Activated naive CD8-positive, alpha-beta T cell treated with anti-CD3 and anti-CD28 coated beads, Interleukin-2, amount 50 U/mL, for 24 hours (primary cell): ENCODE results near the gene ASS1.

ENCODE experiments used
- ATAC-seq: fragments of 150-1000 bp; cut with Tn5 transposase; one replicate; pipeline ENCODE4 v1.10.0; 2021
- DNase-seq: peaks from one replicate; pipeline ENCODE4 v3.0.0; 2021
- H3K27ac Mint-ChIP-seq: one replicate; pipeline ENCODE4 v1.8.0; 2021; ENCODE audit warnings: mild to moderate bottlenecking, mixed read lengths
- H3K27me3 Mint-ChIP-seq: one replicate; pipeline ENCODE4 v1.8.0; 2021; ENCODE audit warnings: mixed read lengths
- H3K36me3 Mint-ChIP-seq: one replicate; pipeline ENCODE4 v1.8.0; 2021; ENCODE audit warnings: low read depth, mixed read lengths
- H3K4me1 Mint-ChIP-seq: one replicate; pipeline ENCODE4 v1.8.0; 2021; ENCODE audit warnings: mixed read lengths
- H3K4me3 Mint-ChIP-seq: one replicate; pipeline ENCODE4 v1.8.0; 2021; ENCODE audit warnings: mild to moderate bottlenecking, moderate library complexity, mixed read lengths
- H3K9me3 Mint-ChIP-seq: one replicate; pipeline ENCODE4 v1.8.0; 2021; ENCODE audit warnings: mixed read lengths

ASS1 gene

DNA sequence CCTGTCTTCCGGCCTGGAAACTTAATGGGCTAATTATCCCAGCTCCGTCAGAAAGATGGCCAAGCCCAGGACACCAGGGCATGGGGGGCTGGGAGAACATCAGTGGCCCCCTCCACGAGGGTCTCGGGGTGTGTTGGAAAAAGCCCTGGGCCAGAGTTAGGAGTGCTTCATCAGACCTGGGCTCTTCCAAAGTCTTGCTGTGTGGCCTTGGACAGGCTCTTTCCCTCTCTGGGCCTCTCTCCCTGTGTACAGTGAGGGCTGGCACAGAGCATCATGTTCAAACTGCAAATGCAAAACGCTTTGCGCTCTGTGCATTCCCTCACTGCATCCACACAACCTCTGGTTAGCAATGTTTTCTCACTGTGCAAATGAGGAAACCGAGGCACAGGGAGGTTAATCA lies 48.3 kb downstream of the ASS1 start:
- H3K4me1 Mint-ChIP-seq, result no peaks in the 10 kb centered on the region
- no peak for DNase-seq
- no peaks in the 10 kb centered on the region for H3K36me3 Mint-ChIP-seq
- peaks cover 5% of the 10 kb centered on the region for H3K27me3 Mint-ChIP-seq
- no peak overlapping the region for H3K4me3 Mint-ChIP-seq
- H3K27ac Mint-ChIP-seq, result no peak overlapping the region
- no peak for ATAC-seq
- H3K9me3 Mint-ChIP-seq, result peaks cover 4% of the 10 kb centered on the region

DNA sequence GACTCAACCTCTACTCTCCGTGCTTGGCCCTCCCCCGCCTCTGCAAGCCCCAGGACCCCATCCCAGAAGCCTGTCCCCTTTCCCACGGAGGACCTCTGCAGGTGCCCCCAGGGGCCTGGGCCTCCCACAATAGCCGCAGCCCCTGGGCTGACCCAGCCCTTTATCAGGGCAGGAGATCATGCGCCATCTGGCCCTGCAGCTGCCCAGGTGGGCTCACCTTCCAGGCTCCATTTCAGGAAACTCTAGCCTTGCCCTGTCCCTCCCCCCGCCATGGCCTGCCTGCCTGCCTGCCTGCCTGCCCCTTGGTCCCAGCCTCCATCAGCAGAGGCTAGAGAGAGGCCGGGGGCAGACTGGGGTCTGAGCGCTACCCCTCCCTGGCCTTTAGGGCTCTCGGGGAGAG lies 48.7 kb downstream of the ASS1 start:
- no peak overlapping the region for H3K27ac Mint-ChIP-seq
- ATAC-seq (no peak), DNase-seq (no peak)
- peaks cover 5% of the 10 kb centered on the region for H3K27me3 Mint-ChIP-seq
- H3K4me1 Mint-ChIP-seq, result no peaks in the 10 kb centered on the region
- H3K36me3 Mint-ChIP-seq, result no peaks in the 10 kb centered on the region
- peaks cover 4% of the 10 kb centered on the region for H3K9me3 Mint-ChIP-seq
- H3K4me3 Mint-ChIP-seq, result no peak overlapping the region

DNA sequence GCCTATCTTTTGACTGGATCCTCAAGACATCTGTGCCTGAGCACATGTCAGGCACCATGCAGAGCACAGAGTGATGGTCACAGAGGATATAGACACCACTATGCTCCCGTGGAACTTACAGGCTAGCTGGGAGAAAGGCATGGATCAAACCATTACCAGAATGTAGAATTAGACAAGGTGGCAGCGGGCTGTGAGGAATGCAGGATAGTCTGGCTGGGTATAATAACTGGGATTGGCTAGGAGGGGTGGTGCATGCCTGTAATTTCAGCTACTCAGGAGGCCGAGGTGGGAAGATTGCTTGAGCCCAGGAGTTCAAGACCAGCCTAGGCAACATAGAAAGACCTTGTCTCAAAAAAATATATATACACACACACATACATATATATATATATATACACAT lies 50.3 kb downstream of the ASS1 start:
- Mint-ChIP-seq H3K4me1 (no peaks in the 10 kb centered on the region), H3K4me3 (no peak overlapping the region), H3K27me3 (peaks cover 5% of the 10 kb centered on the region), H3K36me3 (no peaks in the 10 kb centered on the region), H3K27ac (no peak overlapping the region), H3K9me3 (peaks cover 4% of the 10 kb centered on the region)
- DNase-seq, result no peak
- ATAC-seq, result no peak

DNA sequence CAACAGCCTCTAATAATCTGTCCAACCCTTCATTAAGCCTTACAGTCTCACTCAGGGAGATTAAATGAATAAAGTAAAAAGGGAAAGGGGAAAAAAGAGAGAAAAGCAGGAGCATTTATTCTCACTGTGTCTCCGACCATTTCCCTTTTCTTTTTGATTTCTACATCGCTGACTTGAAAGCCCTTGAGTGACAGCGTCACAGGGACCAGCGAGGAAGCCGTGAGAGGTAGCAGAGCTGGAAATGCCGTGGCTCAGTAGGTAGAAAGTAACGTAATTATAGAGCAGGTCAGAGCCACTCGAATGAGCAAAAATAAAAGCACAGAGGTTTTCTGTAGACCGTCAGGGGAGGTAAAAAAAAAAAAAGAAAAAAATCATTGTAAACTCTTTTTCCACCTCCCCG lies 52.4 kb downstream of the ASS1 start:
- Mint-ChIP-seq H3K4me1 (no peaks in the 10 kb centered on the region), H3K27ac (no peak overlapping the region), H3K4me3 (no peak overlapping the region), H3K9me3 (peaks cover 4% of the 10 kb centered on the region), H3K27me3 (peaks cover 5% of the 10 kb centered on the region), H3K36me3 (no peaks in the 10 kb centered on the region)
- ATAC-seq, result no peak
- DNase-seq, result no peak

DNA sequence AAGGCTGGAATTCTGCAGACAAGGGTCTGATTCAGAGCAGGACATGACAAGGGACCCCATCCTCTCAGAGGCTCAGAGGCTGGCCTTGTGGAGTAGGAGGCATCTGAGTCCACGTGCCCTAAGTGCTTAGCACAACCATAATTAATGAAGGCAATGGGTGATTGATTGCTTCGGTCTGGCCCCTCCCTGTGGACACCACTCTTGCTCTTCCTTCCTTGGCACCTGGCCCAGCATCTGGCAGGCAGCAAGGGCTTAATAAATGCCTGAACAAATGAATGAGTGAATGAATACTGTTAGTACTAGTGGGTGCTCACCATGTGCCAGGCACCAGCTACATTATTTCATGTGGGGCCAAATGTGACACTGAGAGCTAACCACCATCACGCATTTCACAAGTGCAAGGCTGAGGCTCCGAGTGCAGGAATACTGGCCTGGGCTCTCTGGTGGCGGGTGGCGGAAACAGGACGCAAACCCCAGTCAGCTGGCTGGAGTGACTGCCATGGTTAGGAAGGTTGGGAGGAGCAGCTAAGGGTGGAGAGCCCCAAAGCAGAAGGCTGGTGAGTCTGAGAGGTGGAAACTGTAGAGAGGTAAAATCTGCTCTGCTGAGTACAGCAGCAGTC lies 53.6 kb downstream of the ASS1 start:
- no peak overlapping the region for H3K27ac Mint-ChIP-seq
- no peak for DNase-seq
- no peak overlapping the region for H3K4me3 Mint-ChIP-seq
- ATAC-seq, result no peak
- no peaks in the 10 kb centered on the region for H3K4me1 Mint-ChIP-seq
- no peaks in the 10 kb centered on the region for H3K36me3 Mint-ChIP-seq
- H3K27me3 Mint-ChIP-seq, result peaks cover 5% of the 10 kb centered on the region
- H3K9me3 Mint-ChIP-seq, result peaks cover 4% of the 10 kb centered on the region

DNA sequence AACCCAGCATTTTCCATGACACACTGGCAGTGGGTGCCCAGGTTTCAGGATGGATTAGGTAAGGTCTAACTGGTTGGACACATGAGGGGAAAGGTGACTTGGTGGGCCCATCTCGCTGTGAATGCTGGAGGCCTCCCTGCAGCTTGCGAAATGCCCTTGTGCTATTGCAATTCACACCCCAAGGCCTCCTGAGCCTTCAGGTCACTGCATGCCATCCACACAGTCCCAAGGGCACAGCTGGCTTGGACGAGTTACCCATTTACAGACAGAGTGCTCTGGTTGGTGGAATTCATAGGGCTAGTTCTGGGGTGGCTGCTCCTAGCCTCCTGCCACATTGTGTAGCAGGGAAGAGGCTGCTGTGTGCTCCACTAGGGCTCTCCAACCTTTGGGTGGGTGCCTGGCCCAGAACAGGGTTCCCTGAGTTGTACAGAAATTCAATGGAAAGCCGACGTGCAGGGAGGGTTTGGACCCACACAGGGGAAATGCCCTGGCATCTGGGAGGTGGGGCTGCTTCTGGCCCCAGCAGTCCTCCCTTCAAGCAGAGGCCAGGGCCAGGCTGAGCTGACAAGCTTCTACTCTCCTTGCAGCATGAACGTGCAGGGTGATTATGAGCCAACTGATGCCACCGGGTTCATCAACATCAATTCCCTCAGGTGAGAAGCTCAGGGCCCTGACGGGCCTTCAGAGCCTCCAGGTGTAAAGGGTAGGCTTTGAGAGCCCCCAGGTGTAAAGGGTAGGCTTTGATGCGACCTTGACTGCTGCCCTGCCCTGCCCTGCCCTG lies 54.3 kb downstream of the ASS1 start:
- Mint-ChIP-seq H3K27me3 (peaks cover 5% of the 10 kb centered on the region), H3K4me3 (no peak overlapping the region), H3K9me3 (peaks cover 4% of the 10 kb centered on the region), H3K36me3 (no peaks in the 10 kb centered on the region), H3K4me1 (no peaks in the 10 kb centered on the region), H3K27ac (no peak overlapping the region)
- ATAC-seq (no peak), DNase-seq (no peak)

DNA sequence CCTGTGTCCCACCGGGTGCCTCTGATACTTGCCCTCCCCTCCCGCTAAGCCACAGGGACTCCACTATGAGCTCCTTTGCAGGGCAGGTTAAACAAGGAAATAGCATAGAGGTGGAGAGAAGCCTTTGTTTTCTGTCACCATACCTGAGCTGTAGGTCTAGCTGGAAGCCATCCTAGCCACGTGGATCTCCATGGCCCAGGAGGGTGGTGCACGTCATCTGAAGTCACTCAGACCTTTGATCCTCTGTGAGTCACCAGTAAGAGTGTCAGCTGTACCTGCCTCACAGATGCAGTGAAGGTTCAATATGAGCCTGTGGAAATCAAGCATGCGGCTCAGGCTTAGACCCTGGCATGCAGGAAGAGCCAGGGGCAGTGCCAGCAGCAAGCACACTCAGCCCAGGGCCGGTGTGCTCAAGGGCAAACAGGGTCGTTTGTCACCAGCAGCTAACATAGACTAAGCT lies 55.1 kb downstream of the ASS1 start:
- Mint-ChIP-seq H3K27me3 (peaks cover 4% of the 10 kb centered on the region), H3K9me3 (peaks cover 4% of the 10 kb centered on the region), H3K36me3 (no peaks in the 10 kb centered on the region), H3K4me1 (no peaks in the 10 kb centered on the region), H3K27ac (no peak overlapping the region), H3K4me3 (no peak overlapping the region)
- DNase-seq (no peak), ATAC-seq (peak; percentile 52)

DNA sequence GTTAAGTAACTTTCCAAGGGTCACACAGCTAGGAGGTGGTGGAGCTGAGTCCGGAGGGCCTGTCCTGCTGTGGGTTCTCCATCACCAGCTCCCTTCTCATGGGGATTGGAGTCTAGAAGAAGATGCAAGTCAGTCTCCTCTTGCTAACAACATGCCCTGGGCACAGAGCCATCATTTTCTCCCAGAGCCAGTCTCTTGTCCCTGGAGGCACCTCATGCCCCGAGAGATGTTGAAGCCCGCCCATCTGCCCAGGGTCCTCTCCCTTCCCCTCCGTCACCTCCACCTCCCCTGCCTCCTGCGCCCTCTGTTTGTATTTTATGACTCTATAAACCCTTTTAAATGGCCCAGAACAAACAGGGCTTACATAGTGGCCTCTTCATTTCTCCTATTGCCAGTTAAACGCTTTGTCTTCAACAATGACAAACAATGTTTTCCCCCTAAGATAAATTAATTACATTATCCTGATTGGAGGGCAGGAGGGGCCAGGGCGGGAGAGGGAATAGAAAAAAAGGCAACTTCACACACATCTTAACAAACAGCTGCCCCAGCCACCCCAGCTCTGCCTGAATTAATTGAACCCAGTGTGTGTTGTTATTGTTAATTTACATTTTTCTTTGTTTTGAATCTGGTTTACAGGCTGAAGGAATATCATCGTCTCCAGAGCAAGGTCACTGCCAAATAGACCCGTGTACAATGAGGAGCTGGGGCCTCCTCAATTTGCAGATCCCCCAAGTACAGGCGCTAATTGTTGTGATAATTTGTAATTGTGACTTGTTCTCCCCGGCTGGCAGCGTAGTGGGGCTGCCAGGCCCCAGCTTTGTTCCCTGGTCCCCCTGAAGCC lies 55.8 kb downstream of the ASS1 start:
- H3K4me3 Mint-ChIP-seq, result no peak overlapping the region
- no peak overlapping the region for H3K27ac Mint-ChIP-seq
- no peaks in the 10 kb centered on the region for H3K27me3 Mint-ChIP-seq
- H3K4me1 Mint-ChIP-seq, result no peaks in the 10 kb centered on the region
- no peaks in the 10 kb centered on the region for H3K36me3 Mint-ChIP-seq
- no peaks in the 10 kb centered on the region for H3K9me3 Mint-ChIP-seq
- no peak for DNase-seq
- ATAC-seq, result no peak

DNA sequence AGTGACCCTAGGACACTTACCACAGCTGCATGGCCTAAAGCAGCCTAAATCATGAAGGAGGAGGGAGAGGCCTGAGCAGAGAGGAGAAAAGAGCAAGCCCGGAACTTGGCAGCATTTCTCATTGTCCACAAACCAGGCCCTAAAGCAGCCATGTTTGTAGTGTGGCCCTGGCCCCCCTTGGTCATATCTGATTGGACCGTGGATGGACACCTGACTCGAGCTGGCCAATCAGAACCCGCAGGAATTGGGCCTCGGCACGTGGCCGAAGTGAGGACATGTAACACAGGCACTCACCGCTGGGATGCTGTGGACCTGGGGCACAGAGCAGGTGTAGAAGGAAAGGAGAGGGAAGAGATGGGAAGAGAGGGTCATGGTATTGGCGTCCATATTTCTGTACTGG lies 56.9 kb downstream of the ASS1 start:
- Mint-ChIP-seq H3K36me3 (no peaks in the 10 kb centered on the region), H3K27me3 (no peaks in the 10 kb centered on the region), H3K4me3 (no peak overlapping the region), H3K9me3 (no peaks in the 10 kb centered on the region), H3K4me1 (no peaks in the 10 kb centered on the region), H3K27ac (no peak overlapping the region)
- no peak for DNase-seq
- no peak for ATAC-seq

DNA sequence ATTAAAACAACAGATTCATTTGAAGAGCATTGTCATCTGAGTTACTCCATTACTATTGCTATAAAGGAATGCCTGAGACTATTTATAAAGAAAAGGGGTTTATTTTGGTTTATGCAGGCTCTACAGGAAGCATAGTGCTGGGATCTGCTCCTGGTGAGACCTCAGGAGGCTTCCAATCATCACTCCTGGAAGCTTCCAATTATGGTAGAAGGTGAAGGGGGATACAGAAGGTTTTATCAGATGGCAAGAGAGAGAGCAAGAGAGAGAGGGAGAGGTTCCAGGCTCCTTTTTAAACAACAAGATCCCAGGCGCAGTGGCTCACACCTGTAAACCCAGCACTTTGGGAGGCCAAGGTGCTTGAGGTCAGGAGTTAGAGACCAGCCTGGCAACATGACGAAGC lies 63.5 kb downstream of the ASS1 start:
- Mint-ChIP-seq H3K27me3 (peaks cover 6% of the 10 kb centered on the region), H3K36me3 (no peaks in the 10 kb centered on the region), H3K27ac (no peak overlapping the region), H3K4me1 (no peaks in the 10 kb centered on the region), H3K9me3 (peaks cover 4% of the 10 kb centered on the region), H3K4me3 (no peak overlapping the region)
- DNase-seq, result no peak
- no peak for ATAC-seq

DNA sequence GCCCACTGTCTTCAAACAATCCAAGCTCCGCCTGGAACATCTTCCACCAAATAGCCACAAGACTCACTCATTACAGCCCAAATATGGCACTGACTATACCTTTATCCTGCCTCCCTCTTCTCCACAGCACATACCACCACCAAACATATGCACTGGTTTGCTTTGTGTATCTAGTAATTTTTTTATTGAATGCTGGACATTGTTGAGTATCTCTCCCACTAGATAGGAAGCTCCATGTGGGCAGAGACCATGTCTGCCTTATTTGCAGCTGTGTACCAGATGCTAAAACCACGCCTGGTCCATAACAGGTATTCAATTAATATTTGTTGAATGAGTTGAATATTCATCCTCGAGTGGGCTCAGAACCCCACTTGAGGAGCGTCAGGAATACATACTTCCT lies 67.4 kb downstream of the ASS1 start:
- no peak for DNase-seq
- H3K9me3 Mint-ChIP-seq, result peaks cover 4% of the 10 kb centered on the region

DNA sequence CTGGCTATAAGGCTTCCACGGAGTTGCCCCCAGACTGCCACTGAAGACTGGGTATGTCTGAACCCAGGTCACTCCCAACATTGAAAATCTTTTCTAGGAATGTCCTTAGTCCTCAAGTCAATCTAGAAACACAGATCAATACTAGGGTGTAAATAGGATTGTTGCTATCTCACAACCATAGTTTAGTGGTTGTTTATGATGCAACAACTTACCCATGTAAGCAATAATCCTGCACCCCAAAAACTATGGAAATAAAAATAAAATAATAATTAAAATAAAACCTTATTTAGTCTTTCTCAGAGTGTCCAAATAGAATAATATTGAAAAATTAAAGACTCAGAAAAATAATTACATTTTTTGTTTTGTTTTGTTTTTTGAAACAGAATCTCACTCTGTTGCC lies 68.3 kb downstream of the ASS1 start:
- ATAC-seq (no peak), DNase-seq (no peak)
- Mint-ChIP-seq H3K27me3 (peaks cover 10% of the 10 kb centered on the region), H3K36me3 (no peaks in the 10 kb centered on the region), H3K9me3 (peaks cover 4% of the 10 kb centered on the region), H3K4me1 (no peaks in the 10 kb centered on the region), H3K27ac (no peak overlapping the region), H3K4me3 (no peak overlapping the region)

More for the DNA sequence above, 67.4 kb downstream of the ASS1 start:
- Mint-ChIP-seq H3K4me1 (no peaks in the 10 kb centered on the region), H3K27me3 (peaks cover 9% of the 10 kb centered on the region), H3K4me3 (no peak overlapping the region), H3K27ac (no peak overlapping the region), H3K36me3 (no peaks in the 10 kb centered on the region)
- ATAC-seq, result no peak

DNA sequence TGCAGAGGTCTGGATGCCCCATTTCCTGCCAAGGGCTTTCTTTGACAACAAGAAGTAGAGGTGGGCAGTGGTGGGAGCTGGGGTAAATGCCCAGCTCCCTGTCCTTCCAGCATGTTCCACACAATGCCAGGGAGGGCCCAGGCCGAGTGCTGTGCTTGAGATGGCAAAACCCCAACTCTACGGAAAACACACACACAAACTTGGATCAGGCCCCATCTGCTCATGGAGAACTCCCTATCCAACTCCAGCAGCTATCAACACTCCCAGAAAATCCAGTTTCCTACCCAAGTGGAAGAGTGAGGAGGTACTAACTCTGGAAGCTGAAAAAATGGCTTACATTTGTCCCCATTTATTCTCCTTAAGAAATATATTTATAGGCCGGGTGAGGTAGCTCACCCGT lies 73.5 kb downstream of the ASS1 start:
- ATAC-seq (no peak), DNase-seq (no peak)
- H3K4me1 Mint-ChIP-seq, result peaks cover 2% of the 10 kb centered on the region
- H3K36me3 Mint-ChIP-seq, result no peaks in the 10 kb centered on the region
- peaks cover 10% of the 10 kb centered on the region for H3K27me3 Mint-ChIP-seq
- no peak overlapping the region for H3K4me3 Mint-ChIP-seq
- H3K27ac Mint-ChIP-seq, result no peak overlapping the region
- no peaks in the 10 kb centered on the region for H3K9me3 Mint-ChIP-seq

DNA sequence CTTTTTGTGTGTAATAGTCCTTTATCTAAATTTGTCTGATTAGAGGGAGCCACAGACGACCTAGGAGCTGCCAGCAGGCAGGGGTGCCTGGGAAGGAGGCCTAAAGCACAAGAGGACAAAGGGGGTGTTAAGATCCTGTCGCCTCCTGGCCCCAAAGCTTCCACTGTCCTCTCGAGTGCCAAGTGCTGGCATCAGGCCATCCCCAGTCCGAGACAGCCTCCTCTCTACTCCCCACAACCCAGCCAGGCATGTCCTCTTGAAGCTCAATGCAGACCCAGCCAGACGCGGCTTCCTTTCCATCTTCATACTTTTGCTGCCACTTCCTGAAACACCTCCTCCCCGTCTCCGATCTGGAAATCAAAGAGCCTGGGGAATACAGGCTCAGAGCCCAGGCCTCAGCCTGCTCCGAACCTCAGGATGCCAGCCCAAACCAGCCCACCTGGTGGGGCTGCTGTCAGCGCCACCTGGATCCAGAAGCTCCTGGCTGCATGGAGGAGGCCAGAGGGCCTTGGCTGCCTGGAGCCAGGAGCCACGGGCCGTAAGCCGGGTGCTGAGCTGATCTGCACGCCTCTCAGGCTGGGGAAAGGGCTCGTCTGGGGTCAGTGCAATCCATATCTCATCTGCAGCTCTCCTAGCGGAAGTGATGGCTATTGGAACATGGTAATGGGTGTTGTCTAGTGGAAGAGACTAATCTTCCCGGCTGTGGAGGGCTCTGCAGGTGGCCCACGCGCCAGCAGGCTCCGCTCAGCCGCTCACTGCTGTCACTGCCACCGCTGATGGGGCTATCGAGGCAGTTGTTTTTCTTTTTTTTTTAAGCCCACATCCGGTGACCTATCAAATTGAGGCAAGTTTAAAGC lies 74.4 kb downstream of the ASS1 start:
- Mint-ChIP-seq H3K9me3 (no peaks in the 10 kb centered on the region), H3K27ac (no peak overlapping the region), H3K4me1 (peaks cover 2% of the 10 kb centered on the region), H3K4me3 (no peak overlapping the region), H3K36me3 (no peaks in the 10 kb centered on the region), H3K27me3 (peaks cover 10% of the 10 kb centered on the region)
- ATAC-seq (no peak), DNase-seq (no peak)
